Caco-2 (cell line): ENCODE measurements around the gene HYAL3. TPM values are rescaled to one million over a fixed set of nuclear protein-coding genes. Genes with fewer than 3 reads are reported as not detected.

ENCODE experiments used
- BruUV-seq: library from RNA; stranded (reverse); fragments of 400-500 nt; replicated peaks from 2 replicates; lab custom pipeline; 2021; lab: Mats Ljungman, UMichigan
- CTCF ChIA-PET: fragments of 300-600 bp; sonication (Branson Sonifier 250); formaldehyde crosslinking; loops from one replicate; lab custom pipeline; 2022; ENCODE audit warnings: antibody characterized with exemption; lab: Charles Lee
- POLR2A ChIA-PET: fragments of 300-600 bp; sonication (Branson Sonifier 250); formaldehyde crosslinking; loops from one replicate; lab custom pipeline; 2022; ENCODE audit warnings: antibody characterized with exemption; lab: Charles Lee
- DNase-seq, 2 experiments: peaks; one replicate each; pipeline versions ENCODE4 v3.0.0 to v3.0.0-alpha.2; 2020 to 2022
- H3K27me3 ChIP-seq: replicated peaks from 2 replicates; pipeline ENCODE4 v1.6.0; 2011; ENCODE audit warnings: low read length; ENCODE audit not compliant: control insufficient read depth, insufficient read depth
- H3K36me3 ChIP-seq: 2 replicates; pipeline ENCODE4 v1.5.1; 2011; ENCODE audit warnings: low read length; ENCODE audit not compliant: control insufficient read depth, insufficient read depth
- H3K4me1 ChIP-seq: fragments of 250-450 bp; sonication (Bioruptor Pico); 2 replicates; pipeline ENCODE4 v1.5.1; 2020; ENCODE audit warnings: mild to moderate bottlenecking
- H3K4me3 ChIP-seq: 2 replicates; pipeline ENCODE4 v1.5.1; 2011; ENCODE audit warnings: low read depth, mild to moderate bottlenecking, control low read depth, low read length
- H3K9me3 ChIP-seq: fragments of 250-450 bp; sonication (Bioruptor Pico); 2 replicates; pipeline ENCODE4 v1.5.1; 2020; ENCODE audit warnings: mild to moderate bottlenecking, moderate library complexity
- H3K27ac Mint-ChIP-seq: one replicate; pipeline ENCODE4 v1.8.0; 2022; ENCODE audit warnings: mixed read lengths; ENCODE audit not compliant: unreplicated experiment
- H3K27me3 Mint-ChIP-seq: one replicate; pipeline ENCODE4 v1.8.0; 2022; ENCODE audit warnings: mixed read lengths; ENCODE audit not compliant: insufficient read depth, unreplicated experiment
- H3K36me3 Mint-ChIP-seq: one replicate; pipeline ENCODE4 v1.8.0; 2022; ENCODE audit warnings: mild to moderate bottlenecking, mixed read lengths; ENCODE audit not compliant: insufficient read depth, unreplicated experiment
- H3K4me1 Mint-ChIP-seq: one replicate; pipeline ENCODE4 v1.8.0; 2022; ENCODE audit warnings: low read depth, mixed read lengths; ENCODE audit not compliant: unreplicated experiment
- H3K4me3 Mint-ChIP-seq: one replicate; pipeline ENCODE4 v1.8.0; 2022; ENCODE audit warnings: mild to moderate bottlenecking, moderate library complexity, mixed read lengths; ENCODE audit not compliant: unreplicated experiment
- H3K9me3 Mint-ChIP-seq: one replicate; pipeline ENCODE4 v1.8.0; 2022; ENCODE audit warnings: mixed read lengths; ENCODE audit not compliant: unreplicated experiment
- intact Hi-C: fragments of 100-400 bp; cut with micrococcal nuclease; formaldehyde crosslinking; loops from one replicate; pipeline ENCODE4 v1.10.0; 2022; ENCODE audit not compliant: unreplicated experiment
- total RNA-seq: library from RNA; stranded (reverse); gene quantifications from 2 replicates; pipeline ENCODE4 v1.2.3, GENCODE V29; 2022
- TF ChIP-seq, protein P1 (sequence below), 2 experiments: fragments of 200-600 bp in 1 of 2; IDR thresholded peaks; 1 replicate in 1 of 2; 2 replicates in 1 of 2; pipeline versions ENCODE4 v1.5.1 to v1.8.0; 2011 to 2022; ENCODE audit warnings: antibody characterized with exemption in 1 of 2, control low read depth in 1 of 2, inconsistent platforms in 1 of 2, low read depth in 1 of 2, low read length in 1 of 2, mild to moderate bottlenecking in 1 of 2, moderate library complexity in 1 of 2; ENCODE audit not compliant: insufficient read depth in 1 of 2, severe bottlenecking in 1 of 2, unreplicated experiment in 1 of 2

Gene HYAL3
- total RNA-seq, 1 experiment from 2014 or later: 5.2 TPM

DNA sequence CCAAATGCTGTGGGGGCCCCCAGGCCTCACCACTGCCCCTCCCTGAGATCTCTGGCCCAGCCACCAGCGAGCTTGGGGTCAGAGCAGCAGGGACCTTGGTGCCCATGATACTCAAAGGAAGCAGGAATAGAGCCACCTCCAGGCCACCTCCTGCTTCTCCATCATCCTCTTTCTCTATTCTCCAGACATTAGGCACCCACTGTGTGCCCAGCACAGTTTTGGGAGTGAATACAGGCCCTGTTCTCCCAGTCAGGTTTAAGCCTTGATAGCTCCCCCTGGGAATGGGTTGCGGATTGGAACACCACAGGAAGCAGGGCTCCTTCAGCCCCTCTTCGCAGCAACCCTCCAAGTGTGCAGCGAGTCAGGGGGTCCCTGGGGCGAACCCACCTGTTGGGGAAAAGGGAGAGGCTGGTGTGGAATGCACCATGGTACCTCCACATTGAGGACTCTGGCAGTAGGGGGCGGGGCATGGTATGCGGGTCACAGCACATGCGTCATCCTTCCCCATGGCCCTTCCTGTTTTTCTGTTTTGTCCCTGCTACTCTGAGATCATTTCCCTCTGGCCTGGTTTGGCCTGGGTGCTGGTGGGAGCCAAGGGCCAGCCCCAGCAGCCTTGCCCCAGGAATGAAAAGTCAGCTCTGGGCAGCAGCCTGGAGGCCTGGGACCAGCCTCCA lies 44.5 kb downstream of the HYAL3 start:
- no peaks in the 10 kb centered on the region for H3K9me3 ChIP-seq
- Mint-ChIP-seq H3K36me3 (peaks cover 25% of the 10 kb centered on the region), H3K27me3 (no peaks in the 10 kb centered on the region), H3K4me3 (no peak overlapping the region), H3K27ac (no peak overlapping the region), H3K9me3 (no peaks in the 10 kb centered on the region), H3K4me1 (no peaks in the 10 kb centered on the region)
- no peaks in the 10 kb centered on the region for H3K27me3 ChIP-seq
- no TSS peak for BruUV-seq
- intact Hi-C loops: no loop called here
- peaks cover 5% of the 10 kb centered on the region for H3K36me3 ChIP-seq
- no peak for DNase-seq
- TF ChIP-seq, protein P1, sequence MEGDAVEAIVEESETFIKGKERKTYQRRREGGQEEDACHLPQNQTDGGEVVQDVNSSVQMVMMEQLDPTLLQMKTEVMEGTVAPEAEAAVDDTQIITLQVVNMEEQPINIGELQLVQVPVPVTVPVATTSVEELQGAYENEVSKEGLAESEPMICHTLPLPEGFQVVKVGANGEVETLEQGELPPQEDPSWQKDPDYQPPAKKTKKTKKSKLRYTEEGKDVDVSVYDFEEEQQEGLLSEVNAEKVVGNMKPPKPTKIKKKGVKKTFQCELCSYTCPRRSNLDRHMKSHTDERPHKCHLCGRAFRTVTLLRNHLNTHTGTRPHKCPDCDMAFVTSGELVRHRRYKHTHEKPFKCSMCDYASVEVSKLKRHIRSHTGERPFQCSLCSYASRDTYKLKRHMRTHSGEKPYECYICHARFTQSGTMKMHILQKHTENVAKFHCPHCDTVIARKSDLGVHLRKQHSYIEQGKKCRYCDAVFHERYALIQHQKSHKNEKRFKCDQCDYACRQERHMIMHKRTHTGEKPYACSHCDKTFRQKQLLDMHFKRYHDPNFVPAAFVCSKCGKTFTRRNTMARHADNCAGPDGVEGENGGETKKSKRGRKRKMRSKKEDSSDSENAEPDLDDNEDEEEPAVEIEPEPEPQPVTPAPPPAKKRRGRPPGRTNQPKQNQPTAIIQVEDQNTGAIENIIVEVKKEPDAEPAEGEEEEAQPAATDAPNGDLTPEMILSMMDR (IDR thresholded peaks at IDR 0.05; ENCODE audit: insufficient read depth in 1 of 2, low read depth in 1 of 2, low read length in 1 of 2, severe bottlenecking in 1 of 2, unreplicated experiment in 1 of 2): no peak
- H3K4me3 ChIP-seq: no peak overlapping the region
- CTCF ChIA-PET: interaction anchor here (1.9 kb wide), 1 partner anchor 8 kb away, joined by 5 read pairs; no protein-coding TSS in a partner anchor
- POLR2A ChIA-PET: no interaction called here
- H3K4me1 ChIP-seq: peaks cover 2% of the 10 kb centered on the region

DNA sequence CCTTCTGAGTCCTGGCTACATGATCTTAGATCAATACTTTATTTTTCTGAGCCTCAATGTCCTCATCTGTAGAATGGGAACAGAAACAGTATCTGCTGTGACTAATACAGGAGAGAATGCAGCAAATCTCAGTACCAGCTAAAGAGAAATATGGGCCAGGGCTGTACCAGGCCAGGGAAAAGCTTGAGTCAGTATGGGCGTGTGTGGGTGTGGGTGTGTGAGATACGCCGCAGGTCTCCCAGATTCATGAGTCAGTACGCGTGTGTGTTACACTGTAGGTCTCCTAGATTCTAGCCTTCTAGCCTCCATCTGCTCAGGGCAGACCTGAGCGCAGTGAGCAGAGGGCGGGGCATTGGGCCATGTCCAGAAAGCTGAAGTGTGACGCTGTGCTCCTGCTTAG lies 48.0 kb downstream of the HYAL3 start:
- Histone ChIP-seq H3K27me3 (no peaks in the 10 kb centered on the region), H3K4me3 (no peak overlapping the region), H3K9me3 (no peaks in the 10 kb centered on the region), H3K36me3 (peaks cover under 1% of the 10 kb centered on the region), H3K4me1 (peaks cover 2% of the 10 kb centered on the region; the same call in 1 of the 2 replicates)
- Mint-ChIP-seq H3K27me3 (no peaks in the 10 kb centered on the region), H3K27ac (no peak overlapping the region), H3K4me1 (no peaks in the 10 kb centered on the region), H3K36me3 (peaks cover 12% of the 10 kb centered on the region), H3K9me3 (no peaks in the 10 kb centered on the region), H3K4me3 (no peak overlapping the region)
- ChIA-PET CTCF (no interaction called here), POLR2A (no interaction called here)
- no peak for DNase-seq
- TF ChIP-seq, protein P1 (IDR thresholded peaks at IDR 0.05; ENCODE audit: insufficient read depth in 1 of 2, low read depth in 1 of 2, low read length in 1 of 2, severe bottlenecking in 1 of 2, unreplicated experiment in 1 of 2): no peak
- intact Hi-C loops: no loop called here
- BruUV-seq: no TSS peak

DNA sequence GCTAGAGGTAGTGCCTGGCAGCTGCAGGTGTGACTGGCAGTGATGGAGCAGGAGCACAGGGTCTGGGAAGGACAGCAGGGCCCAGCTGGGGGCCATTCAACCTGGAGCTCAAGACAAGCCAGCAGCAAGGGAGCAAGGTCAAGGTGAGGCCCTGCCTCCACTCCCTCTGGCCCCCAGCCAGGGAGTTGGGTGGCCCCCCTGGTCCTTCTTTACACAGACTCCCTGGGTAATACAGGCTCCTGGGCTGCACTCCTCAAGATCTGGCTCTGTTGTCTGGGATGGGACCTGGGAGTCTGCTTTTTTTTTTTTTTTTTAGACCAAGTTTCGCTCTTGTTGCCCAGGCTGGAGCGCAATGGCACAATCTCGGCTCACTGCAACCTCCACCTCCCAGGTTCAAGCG lies 48.7 kb downstream of the HYAL3 start:
- intact Hi-C loops: no loop called here
- ChIA-PET CTCF (no interaction called here), POLR2A (no interaction called here)
- Histone ChIP-seq H3K4me3 (no peak overlapping the region), H3K4me1 (peaks cover 8% of the 10 kb centered on the region), H3K27me3 (no peaks in the 10 kb centered on the region), H3K9me3 (no peaks in the 10 kb centered on the region), H3K36me3 (no peaks in the 10 kb centered on the region; the same call in 1 of the 2 replicates)
- TF ChIP-seq, protein P1 (IDR thresholded peaks at IDR 0.05; ENCODE audit: insufficient read depth in 1 of 2, low read depth in 1 of 2, low read length in 1 of 2, severe bottlenecking in 1 of 2, unreplicated experiment in 1 of 2): no peak
- H3K27me3 Mint-ChIP-seq: no peaks in the 10 kb centered on the region
- H3K9me3 Mint-ChIP-seq: no peaks in the 10 kb centered on the region
- no peak overlapping the region for H3K27ac Mint-ChIP-seq
- BruUV-seq: no TSS peak
- peaks cover 15% of the 10 kb centered on the region for H3K36me3 Mint-ChIP-seq
- no peak overlapping the region for H3K4me3 Mint-ChIP-seq
- no peaks in the 10 kb centered on the region for H3K4me1 Mint-ChIP-seq
- no peak for DNase-seq
